ENCODE measurements around the gene CD164L2. TPM values are rescaled to one million over a fixed set of nuclear protein-coding genes. Genes with fewer than 3 reads are reported as not detected.

The CD164L2 gene
- total RNA-seq, 1 experiment from 2014 or later = not detected

GRCh38 chr1:27336756-27337155, 46.4 kb downstream of the CD164L2 start:
- no peak overlapping the region for H3K4me3 Mint-ChIP-seq (ENCODE audit: unreplicated experiment)
- no peak overlapping the region for H3K4me3 ChIP-seq (ENCODE audit: low read depth, low read length)
- intact Hi-C loops (cut with micrococcal nuclease; ENCODE audit: unreplicated experiment) = no loop called here
- H3K4me1 ChIP-seq = peaks cover 10% of the 10 kb centered on the region; the same call in 1 of the 2 replicates
- ChIA-PET CTCF (no interaction called here), POLR2A (no interaction called here)
- no peak for DNase-seq
- H3K36me3 Mint-ChIP-seq (ENCODE audit: insufficient read depth, unreplicated experiment) = peaks cover 47% of the 10 kb centered on the region
- no peak overlapping the region for H3K27ac Mint-ChIP-seq (ENCODE audit: unreplicated experiment)
- no peaks in the 10 kb centered on the region for H3K9me3 Mint-ChIP-seq (ENCODE audit: unreplicated experiment)
- H3K27me3 ChIP-seq (replicated peaks; ENCODE audit: control insufficient read depth, insufficient read depth, low read length) = no peaks in the 10 kb centered on the region
- no peaks in the 10 kb centered on the region for H3K9me3 ChIP-seq
- no peaks in the 10 kb centered on the region for H3K27me3 Mint-ChIP-seq (ENCODE audit: insufficient read depth, unreplicated experiment)
- peaks cover 1% of the 10 kb centered on the region; the same call in 1 of the 2 replicates for H3K36me3 ChIP-seq (ENCODE audit: control insufficient read depth, insufficient read depth, low read length)
- peaks cover 12% of the 10 kb centered on the region for H3K4me1 Mint-ChIP-seq (ENCODE audit: low read depth, unreplicated experiment)
- BruUV-seq (replicated peaks) = no TSS peak
- TF ChIP-seq CTCF (IDR thresholded peaks at IDR 0.05; ENCODE audit: insufficient read depth in 1 of 2, low read depth in 1 of 2, low read length in 1 of 2, severe bottlenecking in 1 of 2, unreplicated experiment in 1 of 2) = no peak

GRCh38 chr1:27335506-27336422, 47.4 kb downstream of the CD164L2 start:
- H3K27me3 Mint-ChIP-seq (ENCODE audit: insufficient read depth, unreplicated experiment) = no peaks in the 10 kb centered on the region
- Histone ChIP-seq H3K9me3 (no peaks in the 10 kb centered on the region), H3K4me3 (ENCODE audit: low read depth, low read length) (no peak overlapping the region), H3K4me1 (0 out of 2 replicates have a peak, but pooled peaks cover 2% of the 10 kb centered on the region), H3K27me3 (replicated peaks; ENCODE audit: control insufficient read depth, insufficient read depth, low read length) (no peaks in the 10 kb centered on the region), H3K36me3 (ENCODE audit: control insufficient read depth, insufficient read depth, low read length) (peaks cover 1% of the 10 kb centered on the region; the same call in 1 of the 2 replicates)
- CTCF ChIA-PET = no interaction called here
- intact Hi-C loops (cut with micrococcal nuclease; ENCODE audit: unreplicated experiment) = no loop called here
- H3K9me3 Mint-ChIP-seq (ENCODE audit: unreplicated experiment) = no peaks in the 10 kb centered on the region
- POLR2A ChIA-PET = no interaction called here
- peaks cover 12% of the 10 kb centered on the region for H3K4me1 Mint-ChIP-seq (ENCODE audit: low read depth, unreplicated experiment)
- TF ChIP-seq CTCF (IDR thresholded peaks at IDR 0.05; ENCODE audit: insufficient read depth in 1 of 2, low read depth in 1 of 2, low read length in 1 of 2, severe bottlenecking in 1 of 2, unreplicated experiment in 1 of 2) = no peak
- DNase-seq = no peak
- H3K27ac Mint-ChIP-seq (ENCODE audit: unreplicated experiment) = no peak overlapping the region
- H3K36me3 Mint-ChIP-seq (ENCODE audit: insufficient read depth, unreplicated experiment) = peaks cover 46% of the 10 kb centered on the region
- BruUV-seq (replicated peaks) = no TSS peak
- H3K4me3 Mint-ChIP-seq (ENCODE audit: unreplicated experiment) = no peak overlapping the region

- intact Hi-C loops (cut with micrococcal nuclease; ENCODE audit: unreplicated experiment) = no loop called here
- H3K36me3 Mint-ChIP-seq (ENCODE audit: insufficient read depth, unreplicated experiment) = peaks cover 52% of the 10 kb centered on the region
- no peaks in the 10 kb centered on the region for H3K27me3 Mint-ChIP-seq (ENCODE audit: insufficient read depth, unreplicated experiment)
- CTCF ChIA-PET = interaction anchor here (2.3 kb wide), 1 partner anchor 32 kb away, joined by 16 read pairs; the partner anchor contains the start of gene MAP3K6
- Histone ChIP-seq H3K4me1 (no peaks in the 10 kb centered on the region), H3K27me3 (replicated peaks; ENCODE audit: control insufficient read depth, insufficient read depth, low read length) (no peaks in the 10 kb centered on the region), H3K9me3 (no peaks in the 10 kb centered on the region), H3K4me3 (ENCODE audit: low read depth, low read length) (no peak overlapping the region), H3K36me3 (ENCODE audit: control insufficient read depth, insufficient read depth, low read length) (peaks cover 1% of the 10 kb centered on the region; the same call in 1 of the 2 replicates)
- H3K4me1 Mint-ChIP-seq (ENCODE audit: low read depth, unreplicated experiment) = peaks cover 2% of the 10 kb centered on the region
- no peak overlapping the region for H3K4me3 Mint-ChIP-seq (ENCODE audit: unreplicated experiment)
- no peak for TF ChIP-seq CTCF (IDR thresholded peaks at IDR 0.05; ENCODE audit: insufficient read depth in 1 of 2, low read depth in 1 of 2, low read length in 1 of 2, severe bottlenecking in 1 of 2, unreplicated experiment in 1 of 2)
- no peak overlapping the region for H3K27ac Mint-ChIP-seq (ENCODE audit: unreplicated experiment)
- POLR2A ChIA-PET = no interaction called here
- no peaks in the 10 kb centered on the region for H3K9me3 Mint-ChIP-seq (ENCODE audit: unreplicated experiment)
- no peak for DNase-seq
- BruUV-seq (replicated peaks) = no TSS peak
These were observed 49.3 kb downstream of the CD164L2 start for GRCh38 chr1:27333717-27334279.
